Activated CD8-positive, alpha-beta T cell treated with anti-CD3 and anti-CD28 coated beads, Interleukin-2, amount 10 ng/mL, durations not matched to agents 7 days and 5 days (primary cell): ENCODE measurements around the gene TMUB1. TPM values are rescaled to one million over a fixed set of nuclear protein-coding genes. Genes with fewer than 3 reads are reported as not detected.

Experiments
- ATAC-seq: fragments of 150-1000 bp; cut with Tn5 transposase; one replicate; pipeline ENCODE4 v1.10.0; 2021; ENCODE audit warnings: moderate library complexity
- CTCF ChIA-PET: fragments of 350-600 bp; sonication (Branson Sonifier 250); formaldehyde crosslinking; loops from one replicate; lab custom pipeline; 2021; ENCODE audit warnings: antibody characterized with exemption; lab: Charles Lee
- POLR2A ChIA-PET: fragments of 350-600 bp; sonication (Branson Sonifier 250); formaldehyde crosslinking; loops from one replicate; lab custom pipeline; 2021; ENCODE audit warnings: antibody characterized with exemption; lab: Charles Lee
- DNase-seq: peaks from one replicate; pipeline ENCODE4 v3.0.0-alpha.2; 2020
- H3K27ac Mint-ChIP-seq: one replicate; pipeline ENCODE4 v1.8.0; 2021; ENCODE audit warnings: mild to moderate bottlenecking, mixed read lengths
- H3K27me3 Mint-ChIP-seq: one replicate; pipeline ENCODE4 v1.8.0; 2021; ENCODE audit warnings: low read depth, mixed read lengths
- H3K36me3 Mint-ChIP-seq: one replicate; pipeline ENCODE4 v1.8.0; 2021; ENCODE audit warnings: low read depth, mixed read lengths
- H3K4me1 Mint-ChIP-seq: one replicate; pipeline ENCODE4 v1.8.0; 2021; ENCODE audit warnings: low read depth, mixed read lengths
- H3K4me3 Mint-ChIP-seq: one replicate; pipeline ENCODE4 v1.8.0; 2021; ENCODE audit warnings: mild to moderate bottlenecking, mixed read lengths
- H3K9me3 Mint-ChIP-seq: one replicate; pipeline ENCODE4 v1.8.0; 2022; ENCODE audit warnings: mixed read lengths; ENCODE audit not compliant: insufficient read depth
- total RNA-seq, 2 experiments: library from RNA; stranded (reverse); gene quantifications; one replicate each; pipeline ENCODE4 v1.2.3, GENCODE V29; 2021

The TMUB1 gene
- total RNA-seq, 2 experiments from 2014 or later, result 76.7 to 82.6 TPM

GRCh38 chr7:151099486-151100211 is 16.4 kb upstream of the TMUB1 start:
- POLR2A ChIA-PET, result no interaction called here
- ATAC-seq, result no peak
- peaks cover 4% of the 10 kb centered on the region for H3K27me3 Mint-ChIP-seq
- H3K4me1 Mint-ChIP-seq, result no peaks in the 10 kb centered on the region
- no peak overlapping the region for H3K27ac Mint-ChIP-seq
- H3K36me3 Mint-ChIP-seq, result no peaks in the 10 kb centered on the region
- H3K9me3 Mint-ChIP-seq, result no peaks in the 10 kb centered on the region
- no peak overlapping the region for H3K4me3 Mint-ChIP-seq
- CTCF ChIA-PET, result no interaction called here
- no peak for DNase-seq

- no peak overlapping the region for H3K27ac Mint-ChIP-seq
- ATAC-seq, result no peak
- no peaks in the 10 kb centered on the region for H3K36me3 Mint-ChIP-seq
- H3K4me1 Mint-ChIP-seq, result no peaks in the 10 kb centered on the region
- no peaks in the 10 kb centered on the region for H3K9me3 Mint-ChIP-seq
- DNase-seq, result no peak
- no peaks in the 10 kb centered on the region for H3K27me3 Mint-ChIP-seq
- H3K4me3 Mint-ChIP-seq, result no peak overlapping the region
- POLR2A ChIA-PET, result no interaction called here
- CTCF ChIA-PET, result interaction anchor here (0.9 kb wide), 1 partner anchor 197 kb away, joined by 3 read pairs; no protein-coding TSS in a partner anchor
Observed at GRCh38 chr7:151095828-151096475, 12.7 kb upstream of the TMUB1 start.

- ChIA-PET POLR2A (no interaction called here), CTCF (interaction anchor here (0.9 kb wide), 1 partner anchor 197 kb away, joined by 3 read pairs; no protein-coding TSS in a partner anchor)
- ATAC-seq, result peak; percentile 35
- no peaks in the 10 kb centered on the region for H3K9me3 Mint-ChIP-seq
- H3K27ac Mint-ChIP-seq, result no peak overlapping the region
- no peaks in the 10 kb centered on the region for H3K27me3 Mint-ChIP-seq
- DNase-seq, result no peak
- no peaks in the 10 kb centered on the region for H3K36me3 Mint-ChIP-seq
- H3K4me3 Mint-ChIP-seq, result no peak overlapping the region
- no peaks in the 10 kb centered on the region for H3K4me1 Mint-ChIP-seq
Observed at GRCh38 chr7:151095123-151095797, 12.0 kb upstream of the TMUB1 start.

- ATAC-seq (no peak), DNase-seq (no peak)
- Mint-ChIP-seq H3K27me3 (no peaks in the 10 kb centered on the region), H3K36me3 (no peaks in the 10 kb centered on the region), H3K4me1 (no peaks in the 10 kb centered on the region), H3K27ac (no peak overlapping the region), H3K9me3 (no peaks in the 10 kb centered on the region), H3K4me3 (no peak overlapping the region)
- CTCF ChIA-PET, result interaction anchor here (1.0 kb wide), 1 partner anchor 16 kb away, joined by 4 read pairs; no protein-coding TSS in a partner anchor
- POLR2A ChIA-PET, result no interaction called here
Observed at GRCh38 chr7:151094675-151095074, 11.4 kb upstream of the TMUB1 start.

GRCh38 chr7:151093748-151094147 is 10.5 kb upstream of the TMUB1 start:
- H3K4me3 Mint-ChIP-seq, result no peak overlapping the region
- H3K36me3 Mint-ChIP-seq, result no peaks in the 10 kb centered on the region

GRCh38 chr7:151091988-151092387 is 8.7 kb upstream of the TMUB1 start:
- Mint-ChIP-seq H3K9me3 (no peaks in the 10 kb centered on the region), H3K36me3 (no peaks in the 10 kb centered on the region), H3K27ac (no peak overlapping the region)

More at GRCh38 chr7:151093748-151094147, 10.5 kb upstream of the TMUB1 start:
- ATAC-seq (no peak), DNase-seq (no peak)
- peaks cover 4% of the 10 kb centered on the region for H3K4me1 Mint-ChIP-seq
- ChIA-PET CTCF (interaction anchor here (1.0 kb wide), 1 partner anchor 17 kb away, joined by 4 read pairs; no protein-coding TSS in a partner anchor), POLR2A (no interaction called here)
- H3K27me3 Mint-ChIP-seq, result peaks cover 7% of the 10 kb centered on the region
- no peaks in the 10 kb centered on the region for H3K9me3 Mint-ChIP-seq
- H3K27ac Mint-ChIP-seq, result no peak overlapping the region

GRCh38 chr7:151091431-151091830 is 8.1 kb upstream of the TMUB1 start:
- Mint-ChIP-seq H3K4me3 (no peak overlapping the region), H3K27ac (no peak overlapping the region), H3K36me3 (no peaks in the 10 kb centered on the region), H3K4me1 (peaks cover 14% of the 10 kb centered on the region), H3K9me3 (no peaks in the 10 kb centered on the region), H3K27me3 (peaks cover 16% of the 10 kb centered on the region)
- ATAC-seq (no peak), DNase-seq (peak; percentile 41)
- POLR2A ChIA-PET, result no interaction called here
- CTCF ChIA-PET, result interaction anchor here (0.5 kb wide), 1 partner anchor 213 kb away, joined by 3 read pairs; no protein-coding TSS in a partner anchor

More at GRCh38 chr7:151091988-151092387, 8.7 kb upstream of the TMUB1 start:
- DNase-seq (no peak), ATAC-seq (no peak)
- CTCF ChIA-PET, result interaction anchor here (0.5 to 1.0 kb wide), 2 partner anchors 20 to 214 kb away, joined by 3 read pairs; no protein-coding TSS in a partner anchor
- Mint-ChIP-seq H3K27me3 (peaks cover 14% of the 10 kb centered on the region), H3K4me3 (no peak overlapping the region), H3K4me1 (peaks cover 13% of the 10 kb centered on the region)
- POLR2A ChIA-PET, result no interaction called here

GRCh38 chr7:151091003-151091402 is 7.7 kb upstream of the TMUB1 start:
- no peaks in the 10 kb centered on the region for H3K36me3 Mint-ChIP-seq
- ChIA-PET CTCF (interaction anchor here (1.0 to 1.2 kb wide), 2 partner anchors 19 to 32 kb away, joined by 3 read pairs; no protein-coding TSS in a partner anchor), POLR2A (no interaction called here)
- no peak overlapping the region for H3K27ac Mint-ChIP-seq
- ATAC-seq, result no peak
- H3K9me3 Mint-ChIP-seq, result no peaks in the 10 kb centered on the region
- H3K4me1 Mint-ChIP-seq, result peaks cover 15% of the 10 kb centered on the region
- no peak for DNase-seq
- peaks cover 16% of the 10 kb centered on the region for H3K27me3 Mint-ChIP-seq
- no peak overlapping the region for H3K4me3 Mint-ChIP-seq

GRCh38 chr7:151089893-151090730 is 6.8 kb upstream of the TMUB1 start:
- H3K9me3 Mint-ChIP-seq, result no peaks in the 10 kb centered on the region

GRCh38 chr7:151088856-151089699 is 5.8 kb upstream of the TMUB1 start:
- no peaks in the 10 kb centered on the region for H3K36me3 Mint-ChIP-seq
- H3K4me3 Mint-ChIP-seq, result peak overlapping the region; percentile 1
- ChIA-PET POLR2A (interaction anchor here (1.0 kb wide), 1 partner anchor 31 kb away, joined by 3 read pairs; no protein-coding TSS in a partner anchor), CTCF (interaction anchor here (0.9 to 1.3 kb wide), 3 partner anchors 16 to 191 kb away, joined by 3 to 4 read pairs (median 4); no protein-coding TSS in a partner anchor)
- H3K4me1 Mint-ChIP-seq, result peaks cover 28% of the 10 kb centered on the region
- DNase-seq, result no peak
- peaks cover 30% of the 10 kb centered on the region for H3K27me3 Mint-ChIP-seq
- H3K9me3 Mint-ChIP-seq, result no peaks in the 10 kb centered on the region
- no peak overlapping the region for H3K27ac Mint-ChIP-seq
- no peak for ATAC-seq

More at GRCh38 chr7:151089893-151090730, 6.8 kb upstream of the TMUB1 start:
- H3K36me3 Mint-ChIP-seq, result no peaks in the 10 kb centered on the region
- H3K27ac Mint-ChIP-seq, result no peak overlapping the region
- H3K4me3 Mint-ChIP-seq, result no peak overlapping the region
- POLR2A ChIA-PET, result interaction anchor here (1.0 kb wide), 1 partner anchor 32 kb away, joined by 3 read pairs; no protein-coding TSS in a partner anchor
- no peak for DNase-seq
- H3K4me1 Mint-ChIP-seq, result peaks cover 24% of the 10 kb centered on the region
- peaks cover 25% of the 10 kb centered on the region for H3K27me3 Mint-ChIP-seq
- ATAC-seq, result no peak
- CTCF ChIA-PET, result interaction anchor here (1.0 to 1.2 kb wide), 2 partner anchors 20 to 31 kb away, joined by 3 read pairs; no protein-coding TSS in a partner anchor
